WTC11 (cell line): ENCODE data around the gene DFFB. TPM values are rescaled to one million over a fixed set of nuclear protein-coding genes. Genes with fewer than 3 reads are reported as not detected.

Source experiments
- ATAC-seq: fragments of 200-7000 bp; cut with Tn5 transposase; 2 replicates; pipeline ENCODE4 v1.10.0; 2021; ENCODE audit warnings: mild to moderate bottlenecking, moderate library complexity
- CTCF ChIA-PET: fragments of 300-600 bp; sonication (Branson Sonifier 250); formaldehyde crosslinking; loops from one replicate; lab custom pipeline; 2021; ENCODE audit warnings: antibody characterized with exemption; lab: Charles Lee
- POLR2A ChIA-PET: fragments of 350-600 bp; sonication (Branson Sonifier 250); formaldehyde crosslinking; loops from one replicate; lab custom pipeline; 2021; ENCODE audit warnings: antibody characterized with exemption; lab: Charles Lee
- DNase-seq: peaks from one replicate; pipeline ENCODE4 v3.0.0; 2021; ENCODE audit warnings: low spot score
- H3K27ac Mint-ChIP-seq: 2 replicates; pipeline ENCODE4 v1.8.0; 2021; ENCODE audit warnings: mixed read lengths
- H3K27me3 Mint-ChIP-seq: 2 replicates; pipeline ENCODE4 v1.8.0; 2021; ENCODE audit warnings: low read depth, mild to moderate bottlenecking, moderate library complexity, mixed read lengths
- H3K36me3 Mint-ChIP-seq: 2 replicates; pipeline ENCODE4 v1.8.0; 2021; ENCODE audit warnings: mixed read lengths
- H3K4me1 Mint-ChIP-seq: 2 replicates; pipeline ENCODE4 v1.8.0; 2022; ENCODE audit warnings: mixed read lengths
- H3K4me3 Mint-ChIP-seq: 2 replicates; pipeline ENCODE4 v1.8.0; 2021; ENCODE audit warnings: mild to moderate bottlenecking, moderate library complexity, mixed read lengths
- H3K9me3 Mint-ChIP-seq: 2 replicates; pipeline ENCODE4 v1.8.0; 2021; ENCODE audit warnings: mixed read lengths
- EMX1 ChIP-seq: fragments of 250-450 bp; sonication (Bioruptor Pico); IDR thresholded peaks from 2 replicates; pipeline ENCODE4 v1.8.0; 2021; ENCODE audit warnings: mild to moderate bottlenecking
- ESRRA ChIP-seq: sonication (generic); formaldehyde crosslinking; IDR thresholded peaks from 2 replicates; pipeline ENCODE4 v1.8.1; 2022; ENCODE audit warnings: mild to moderate bottlenecking, missing genetic modification reagents, borderline replicate concordance
- GABPB1 ChIP-seq: sonication (generic); formaldehyde crosslinking; IDR thresholded peaks from 2 replicates; pipeline ENCODE4 v1.8.1; 2023; ENCODE audit warnings: mild to moderate bottlenecking, missing genetic modification reagents
- GRHL2 ChIP-seq: fragments of 250-450 bp; sonication (Bioruptor Pico); IDR thresholded peaks from 2 replicates; pipeline ENCODE4 v1.8.0; 2022; ENCODE audit warnings: mild to moderate bottlenecking, moderate library complexity; ENCODE audit not compliant: insufficient replicate concordance, severe bottlenecking
- GTF2I ChIP-seq: fragments of 250-450 bp; sonication (Bioruptor Pico); conservative IDR thresholded peaks from 2 replicates; pipeline ENCODE4 v1.4.0; 2021; ENCODE audit warnings: mild to moderate bottlenecking
- JUN ChIP-seq: sonication (generic); formaldehyde crosslinking; IDR thresholded peaks from 2 replicates; pipeline ENCODE4 v1.8.0; 2023; ENCODE audit warnings: mild to moderate bottlenecking, missing genetic modification reagents
- NFE2L1 ChIP-seq: sonication (generic); formaldehyde crosslinking; IDR thresholded peaks from 2 replicates; pipeline ENCODE4 v1.8.1; 2023; ENCODE audit warnings: missing genetic modification reagents
- NR3C1 ChIP-seq: sonication (generic); formaldehyde crosslinking; conservative IDR thresholded peaks from 2 replicates; pipeline ENCODE4 v1.8.1; 2023; ENCODE audit warnings: low read depth, mild to moderate bottlenecking, missing genetic modification reagents
- TCF7 ChIP-seq: sonication (generic); formaldehyde crosslinking; IDR thresholded peaks from 2 replicates; pipeline ENCODE4 v1.8.0; 2022; ENCODE audit warnings: mild to moderate bottlenecking, low read depth, missing genetic modification reagents, moderate library complexity
- TEAD4 ChIP-seq: sonication (generic); formaldehyde crosslinking; IDR thresholded peaks from 2 replicates; pipeline ENCODE4 v1.8.0; 2022; ENCODE audit warnings: mild to moderate bottlenecking, missing genetic modification reagents
- ZBTB21 ChIP-seq: sonication (generic); formaldehyde crosslinking; IDR thresholded peaks from 2 replicates; pipeline ENCODE4 v1.8.1; 2023; ENCODE audit warnings: mild to moderate bottlenecking, missing genetic modification reagents, borderline replicate concordance
- ZNF138 ChIP-seq: sonication (generic); formaldehyde crosslinking; conservative IDR thresholded peaks from 2 replicates; pipeline ENCODE4 v1.8.1; 2022; ENCODE audit warnings: mild to moderate bottlenecking, moderate library complexity, missing genetic modification reagents
- ZNF219 ChIP-seq: sonication (generic); formaldehyde crosslinking; IDR thresholded peaks from 2 replicates; pipeline ENCODE4 v1.8.0; 2023; ENCODE audit warnings: missing genetic modification reagents, mild to moderate bottlenecking, borderline replicate concordance
- total RNA-seq: library from RNA; stranded (reverse); gene quantifications from 3 replicates; pipeline ENCODE4 v1.2.3, GENCODE V29; 2021
- TF ChIP-seq, protein P1 (sequence below): fragments of 200-600 bp; IDR thresholded peaks from 2 replicates; pipeline ENCODE4 v1.8.0; 2022; ENCODE audit warnings: antibody characterized with exemption
- TF ChIP-seq, protein P2 (sequence below): fragments of 250-450 bp; sonication (Bioruptor Pico); IDR thresholded peaks from 2 replicates; pipeline ENCODE4 v1.9.0; 2021; ENCODE audit warnings: mild to moderate bottlenecking, borderline replicate concordance
- TF ChIP-seq, protein P3 (sequence below): sonication (generic); formaldehyde crosslinking; IDR thresholded peaks from 2 replicates; pipeline ENCODE4 v1.8.1; 2023; ENCODE audit warnings: mild to moderate bottlenecking, missing genetic modification reagents, borderline replicate concordance
- TF ChIP-seq, protein P4 (sequence below): sonication (generic); formaldehyde crosslinking; IDR thresholded peaks from 2 replicates; pipeline ENCODE4 v1.8.1; 2022; ENCODE audit warnings: mild to moderate bottlenecking, moderate library complexity, missing genetic modification reagents
- TF ChIP-seq, protein P5 (sequence below): sonication (generic); formaldehyde crosslinking; IDR thresholded peaks from 2 replicates; pipeline ENCODE4 v1.8.0; 2023; ENCODE audit warnings: mild to moderate bottlenecking, missing genetic modification reagents

Gene DFFB
- total RNA-seq, 1 experiment from 2014 or later, result 9.2 TPM

DNA sequence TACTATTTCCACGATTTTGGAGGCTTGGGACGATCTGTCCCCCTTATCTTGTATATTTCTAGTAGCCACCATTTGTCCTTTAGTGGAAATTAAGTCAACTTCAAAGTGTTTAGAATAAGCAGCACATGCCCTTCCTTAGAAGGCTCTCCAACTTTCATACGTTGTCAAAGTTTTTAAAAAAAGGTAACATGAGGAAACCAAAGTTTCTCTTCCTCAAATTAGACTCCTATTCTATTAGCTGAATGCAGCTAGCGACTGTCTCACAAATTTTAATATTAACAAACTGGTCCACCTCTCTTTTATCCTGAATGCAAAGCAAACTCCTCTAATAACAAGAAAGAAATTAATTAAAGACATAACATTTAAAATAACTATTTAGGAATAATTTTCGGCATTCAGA, 35.9 kb downstream of the DFFB start:
- CTCF ChIA-PET, result no interaction called here
- no peak for ATAC-seq

DNA sequence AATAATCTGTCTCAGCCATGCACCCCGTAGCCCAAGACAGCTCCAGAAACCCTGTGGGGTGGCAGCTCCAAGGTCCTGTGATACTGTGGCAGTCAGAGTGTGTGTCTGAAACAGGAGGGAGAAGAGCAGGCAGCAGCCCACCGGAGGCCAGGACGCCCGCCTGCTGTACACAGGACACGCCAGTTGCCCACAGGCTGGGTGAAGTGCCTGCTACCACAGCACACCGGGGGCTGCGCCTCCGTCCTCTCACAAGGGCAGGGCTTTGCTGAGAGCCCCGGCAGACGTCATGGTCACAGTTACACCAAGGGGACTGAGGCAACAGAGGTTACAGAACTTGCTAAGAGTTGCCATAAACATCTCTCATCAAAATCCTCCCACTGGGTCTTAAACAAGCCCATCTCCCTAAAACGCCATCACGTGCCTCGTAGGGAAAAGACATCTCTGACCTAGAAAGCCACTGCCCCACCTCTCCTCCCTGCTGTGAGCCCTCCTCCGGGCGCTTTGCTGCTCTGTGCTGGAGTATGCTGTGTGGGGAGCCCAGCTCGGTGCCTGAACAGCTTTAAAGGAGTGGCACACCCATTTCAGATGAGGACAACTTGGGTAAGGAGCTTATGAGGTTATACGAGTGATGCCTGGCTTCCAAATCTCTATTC, 37.5 kb downstream of the DFFB start:
- ChIA-PET POLR2A (no interaction called here), CTCF (no interaction called here)
- no peak for ATAC-seq
- Mint-ChIP-seq H3K4me3 (no peak overlapping the region), H3K36me3 (peaks cover 32% of the 10 kb centered on the region), H3K27me3 (no peaks in the 10 kb centered on the region), H3K9me3 (peaks cover 16% of the 10 kb centered on the region), H3K4me1 (peaks cover 12% of the 10 kb centered on the region), H3K27ac (no peak overlapping the region)
- no peak for DNase-seq
- TF ChIP-seq GABPB1 (CRISPR knock-in tag), result no peak
- TF ChIP-seq, protein P1, sequence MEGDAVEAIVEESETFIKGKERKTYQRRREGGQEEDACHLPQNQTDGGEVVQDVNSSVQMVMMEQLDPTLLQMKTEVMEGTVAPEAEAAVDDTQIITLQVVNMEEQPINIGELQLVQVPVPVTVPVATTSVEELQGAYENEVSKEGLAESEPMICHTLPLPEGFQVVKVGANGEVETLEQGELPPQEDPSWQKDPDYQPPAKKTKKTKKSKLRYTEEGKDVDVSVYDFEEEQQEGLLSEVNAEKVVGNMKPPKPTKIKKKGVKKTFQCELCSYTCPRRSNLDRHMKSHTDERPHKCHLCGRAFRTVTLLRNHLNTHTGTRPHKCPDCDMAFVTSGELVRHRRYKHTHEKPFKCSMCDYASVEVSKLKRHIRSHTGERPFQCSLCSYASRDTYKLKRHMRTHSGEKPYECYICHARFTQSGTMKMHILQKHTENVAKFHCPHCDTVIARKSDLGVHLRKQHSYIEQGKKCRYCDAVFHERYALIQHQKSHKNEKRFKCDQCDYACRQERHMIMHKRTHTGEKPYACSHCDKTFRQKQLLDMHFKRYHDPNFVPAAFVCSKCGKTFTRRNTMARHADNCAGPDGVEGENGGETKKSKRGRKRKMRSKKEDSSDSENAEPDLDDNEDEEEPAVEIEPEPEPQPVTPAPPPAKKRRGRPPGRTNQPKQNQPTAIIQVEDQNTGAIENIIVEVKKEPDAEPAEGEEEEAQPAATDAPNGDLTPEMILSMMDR, result no peak
- no peak for TF ChIP-seq ZNF138
- no peak for TF ChIP-seq JUN (CRISPR knock-in tag)
- TF ChIP-seq NR3C1 (CRISPR knock-in tag), result no peak
- TF ChIP-seq TCF7 (CRISPR knock-in tag), result no peak
- TF ChIP-seq, protein P2, sequence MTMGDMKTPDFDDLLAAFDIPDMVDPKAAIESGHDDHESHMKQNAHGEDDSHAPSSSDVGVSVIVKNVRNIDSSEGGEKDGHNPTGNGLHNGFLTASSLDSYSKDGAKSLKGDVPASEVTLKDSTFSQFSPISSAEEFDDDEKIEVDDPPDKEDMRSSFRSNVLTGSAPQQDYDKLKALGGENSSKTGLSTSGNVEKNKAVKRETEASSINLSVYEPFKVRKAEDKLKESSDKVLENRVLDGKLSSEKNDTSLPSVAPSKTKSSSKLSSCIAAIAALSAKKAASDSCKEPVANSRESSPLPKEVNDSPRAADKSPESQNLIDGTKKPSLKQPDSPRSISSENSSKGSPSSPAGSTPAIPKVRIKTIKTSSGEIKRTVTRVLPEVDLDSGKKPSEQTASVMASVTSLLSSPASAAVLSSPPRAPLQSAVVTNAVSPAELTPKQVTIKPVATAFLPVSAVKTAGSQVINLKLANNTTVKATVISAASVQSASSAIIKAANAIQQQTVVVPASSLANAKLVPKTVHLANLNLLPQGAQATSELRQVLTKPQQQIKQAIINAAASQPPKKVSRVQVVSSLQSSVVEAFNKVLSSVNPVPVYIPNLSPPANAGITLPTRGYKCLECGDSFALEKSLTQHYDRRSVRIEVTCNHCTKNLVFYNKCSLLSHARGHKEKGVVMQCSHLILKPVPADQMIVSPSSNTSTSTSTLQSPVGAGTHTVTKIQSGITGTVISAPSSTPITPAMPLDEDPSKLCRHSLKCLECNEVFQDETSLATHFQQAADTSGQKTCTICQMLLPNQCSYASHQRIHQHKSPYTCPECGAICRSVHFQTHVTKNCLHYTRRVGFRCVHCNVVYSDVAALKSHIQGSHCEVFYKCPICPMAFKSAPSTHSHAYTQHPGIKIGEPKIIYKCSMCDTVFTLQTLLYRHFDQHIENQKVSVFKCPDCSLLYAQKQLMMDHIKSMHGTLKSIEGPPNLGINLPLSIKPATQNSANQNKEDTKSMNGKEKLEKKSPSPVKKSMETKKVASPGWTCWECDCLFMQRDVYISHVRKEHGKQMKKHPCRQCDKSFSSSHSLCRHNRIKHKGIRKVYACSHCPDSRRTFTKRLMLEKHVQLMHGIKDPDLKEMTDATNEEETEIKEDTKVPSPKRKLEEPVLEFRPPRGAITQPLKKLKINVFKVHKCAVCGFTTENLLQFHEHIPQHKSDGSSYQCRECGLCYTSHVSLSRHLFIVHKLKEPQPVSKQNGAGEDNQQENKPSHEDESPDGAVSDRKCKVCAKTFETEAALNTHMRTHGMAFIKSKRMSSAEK (CRISPR knock-in tag), result no peak

More for the DNA sequence above, 35.9 kb downstream of the DFFB start:
- H3K4me3 Mint-ChIP-seq, result no peak overlapping the region
- DNase-seq, result no peak
- H3K27ac Mint-ChIP-seq, result no peak overlapping the region
- TF ChIP-seq, protein P3, sequence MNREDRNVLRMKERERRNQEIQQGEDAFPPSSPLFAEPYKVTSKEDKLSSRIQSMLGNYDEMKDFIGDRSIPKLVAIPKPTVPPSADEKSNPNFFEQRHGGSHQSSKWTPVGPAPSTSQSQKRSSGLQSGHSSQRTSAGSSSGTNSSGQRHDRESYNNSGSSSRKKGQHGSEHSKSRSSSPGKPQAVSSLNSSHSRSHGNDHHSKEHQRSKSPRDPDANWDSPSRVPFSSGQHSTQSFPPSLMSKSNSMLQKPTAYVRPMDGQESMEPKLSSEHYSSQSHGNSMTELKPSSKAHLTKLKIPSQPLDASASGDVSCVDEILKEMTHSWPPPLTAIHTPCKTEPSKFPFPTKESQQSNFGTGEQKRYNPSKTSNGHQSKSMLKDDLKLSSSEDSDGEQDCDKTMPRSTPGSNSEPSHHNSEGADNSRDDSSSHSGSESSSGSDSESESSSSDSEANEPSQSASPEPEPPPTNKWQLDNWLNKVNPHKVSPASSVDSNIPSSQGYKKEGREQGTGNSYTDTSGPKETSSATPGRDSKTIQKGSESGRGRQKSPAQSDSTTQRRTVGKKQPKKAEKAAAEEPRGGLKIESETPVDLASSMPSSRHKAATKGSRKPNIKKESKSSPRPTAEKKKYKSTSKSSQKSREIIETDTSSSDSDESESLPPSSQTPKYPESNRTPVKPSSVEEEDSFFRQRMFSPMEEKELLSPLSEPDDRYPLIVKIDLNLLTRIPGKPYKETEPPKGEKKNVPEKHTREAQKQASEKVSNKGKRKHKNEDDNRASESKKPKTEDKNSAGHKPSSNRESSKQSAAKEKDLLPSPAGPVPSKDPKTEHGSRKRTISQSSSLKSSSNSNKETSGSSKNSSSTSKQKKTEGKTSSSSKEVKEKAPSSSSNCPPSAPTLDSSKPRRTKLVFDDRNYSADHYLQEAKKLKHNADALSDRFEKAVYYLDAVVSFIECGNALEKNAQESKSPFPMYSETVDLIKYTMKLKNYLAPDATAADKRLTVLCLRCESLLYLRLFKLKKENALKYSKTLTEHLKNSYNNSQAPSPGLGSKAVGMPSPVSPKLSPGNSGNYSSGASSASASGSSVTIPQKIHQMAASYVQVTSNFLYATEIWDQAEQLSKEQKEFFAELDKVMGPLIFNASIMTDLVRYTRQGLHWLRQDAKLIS, result no peak
- TF ChIP-seq, protein P4, sequence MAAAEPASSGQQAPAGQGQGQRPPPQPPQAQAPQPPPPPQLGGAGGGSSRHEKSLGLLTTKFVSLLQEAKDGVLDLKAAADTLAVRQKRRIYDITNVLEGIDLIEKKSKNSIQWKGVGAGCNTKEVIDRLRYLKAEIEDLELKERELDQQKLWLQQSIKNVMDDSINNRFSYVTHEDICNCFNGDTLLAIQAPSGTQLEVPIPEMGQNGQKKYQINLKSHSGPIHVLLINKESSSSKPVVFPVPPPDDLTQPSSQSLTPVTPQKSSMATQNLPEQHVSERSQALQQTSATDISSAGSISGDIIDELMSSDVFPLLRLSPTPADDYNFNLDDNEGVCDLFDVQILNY, result no peak
- no peak for TF ChIP-seq ZBTB21 (CRISPR knock-in tag)
- TF ChIP-seq, protein P1, result no peak
- TF ChIP-seq GTF2I (CRISPR knock-in tag), result no peak
- TF ChIP-seq ESRRA (CRISPR knock-in tag), result no peak
- TF ChIP-seq NFE2L1 (CRISPR knock-in tag), result no peak
- TF ChIP-seq NR3C1 (CRISPR knock-in tag), result no peak
- no peak for TF ChIP-seq GRHL2 (CRISPR knock-in tag)
- no peak for TF ChIP-seq TEAD4 (CRISPR knock-in tag)
- no peak for TF ChIP-seq ZNF219
- no peak for TF ChIP-seq EMX1
- TF ChIP-seq, protein P5, sequence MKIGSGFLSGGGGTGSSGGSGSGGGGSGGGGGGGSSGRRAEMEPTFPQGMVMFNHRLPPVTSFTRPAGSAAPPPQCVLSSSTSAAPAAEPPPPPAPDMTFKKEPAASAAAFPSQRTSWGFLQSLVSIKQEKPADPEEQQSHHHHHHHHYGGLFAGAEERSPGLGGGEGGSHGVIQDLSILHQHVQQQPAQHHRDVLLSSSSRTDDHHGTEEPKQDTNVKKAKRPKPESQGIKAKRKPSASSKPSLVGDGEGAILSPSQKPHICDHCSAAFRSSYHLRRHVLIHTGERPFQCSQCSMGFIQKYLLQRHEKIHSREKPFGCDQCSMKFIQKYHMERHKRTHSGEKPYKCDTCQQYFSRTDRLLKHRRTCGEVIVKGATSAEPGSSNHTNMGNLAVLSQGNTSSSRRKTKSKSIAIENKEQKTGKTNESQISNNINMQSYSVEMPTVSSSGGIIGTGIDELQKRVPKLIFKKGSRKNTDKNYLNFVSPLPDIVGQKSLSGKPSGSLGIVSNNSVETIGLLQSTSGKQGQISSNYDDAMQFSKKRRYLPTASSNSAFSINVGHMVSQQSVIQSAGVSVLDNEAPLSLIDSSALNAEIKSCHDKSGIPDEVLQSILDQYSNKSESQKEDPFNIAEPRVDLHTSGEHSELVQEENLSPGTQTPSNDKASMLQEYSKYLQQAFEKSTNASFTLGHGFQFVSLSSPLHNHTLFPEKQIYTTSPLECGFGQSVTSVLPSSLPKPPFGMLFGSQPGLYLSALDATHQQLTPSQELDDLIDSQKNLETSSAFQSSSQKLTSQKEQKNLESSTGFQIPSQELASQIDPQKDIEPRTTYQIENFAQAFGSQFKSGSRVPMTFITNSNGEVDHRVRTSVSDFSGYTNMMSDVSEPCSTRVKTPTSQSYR (CRISPR knock-in tag), result no peak
- no peaks in the 10 kb centered on the region for H3K27me3 Mint-ChIP-seq
- POLR2A ChIA-PET, result no interaction called here
- no peaks in the 10 kb centered on the region; the same call in 1 of the 2 replicates for H3K4me1 Mint-ChIP-seq
- peaks cover 10% of the 10 kb centered on the region for H3K9me3 Mint-ChIP-seq
- peaks cover 37% of the 10 kb centered on the region for H3K36me3 Mint-ChIP-seq
